Amniotic stem cell (primary cell): ENCODE measurements around the gene C17orf78.
"Not testable (repeated sequence)": the region's sequence is repeated elsewhere in the genome, so short reads cannot be mapped to it uniquely, and the experiment has no call there.

ENCODE experiments used
- DNase-seq: peaks from one replicate; lab custom pipeline; 2025; lab: John Stamatoyannopoulos, UW

The C17orf78 gene

GRCh38 chr17:37438141-37438540, 62.4 kb downstream of the C17orf78 start:
- DNase-seq, result no peak

GRCh38 chr17:37440424-37440823, 64.6 kb downstream of the C17orf78 start:
- DNase-seq, result no peak

- DNase-seq, result not testable (repeated sequence)
Measured at GRCh38 chr17:37441369-37442014, 65.7 kb downstream of the C17orf78 start.
